ENCODE measurements around the gene NDUFS6.
A peak's percentile ranks its signal among the peaks of the same experiment; 100 is the strongest.

The NDUFS6 gene

DNA sequence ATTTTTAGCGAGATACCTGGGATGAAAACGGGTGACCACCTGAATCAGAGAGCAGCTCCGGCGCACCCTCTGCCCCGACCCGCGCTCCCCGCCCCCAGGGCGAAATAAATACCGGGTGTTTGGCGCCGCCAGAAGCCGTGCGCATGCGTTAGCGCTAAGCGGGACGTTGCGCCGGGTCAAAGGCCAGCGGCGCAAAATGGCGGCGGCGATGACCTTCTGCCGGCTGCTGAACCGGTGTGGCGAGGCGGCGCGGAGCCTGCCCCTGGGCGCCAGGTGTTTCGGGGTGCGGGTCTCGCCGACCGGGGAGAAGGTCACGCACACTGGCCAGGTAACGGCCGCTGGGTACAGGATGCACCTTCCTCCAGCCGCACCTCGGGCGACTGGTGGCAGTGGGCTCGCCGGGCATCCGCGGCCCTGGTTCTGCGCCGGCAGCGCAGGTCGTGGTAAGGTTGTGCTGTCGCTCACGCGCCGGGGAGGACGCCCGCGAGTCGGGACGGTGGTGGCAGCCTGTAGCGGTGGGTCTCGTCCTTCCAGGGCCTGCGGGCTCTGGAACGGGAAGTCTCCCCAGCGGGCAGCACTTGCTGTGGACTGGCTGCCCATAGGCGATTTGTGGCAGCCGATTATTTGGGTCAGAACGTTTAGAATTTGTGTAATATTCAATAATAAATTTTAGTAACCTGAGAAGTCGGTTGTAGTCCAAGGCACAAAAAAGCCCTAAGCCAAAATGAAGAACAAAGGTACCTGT, at the start of gene NDUFS6:
Gene NDUFS6 (plus strand): TSS at position 186 of the 745 bp plus-strand sequence. CDS start 11 bp downstream, at position 197.
- peak; percentile 46 to 76 for DNase-seq

DNA sequence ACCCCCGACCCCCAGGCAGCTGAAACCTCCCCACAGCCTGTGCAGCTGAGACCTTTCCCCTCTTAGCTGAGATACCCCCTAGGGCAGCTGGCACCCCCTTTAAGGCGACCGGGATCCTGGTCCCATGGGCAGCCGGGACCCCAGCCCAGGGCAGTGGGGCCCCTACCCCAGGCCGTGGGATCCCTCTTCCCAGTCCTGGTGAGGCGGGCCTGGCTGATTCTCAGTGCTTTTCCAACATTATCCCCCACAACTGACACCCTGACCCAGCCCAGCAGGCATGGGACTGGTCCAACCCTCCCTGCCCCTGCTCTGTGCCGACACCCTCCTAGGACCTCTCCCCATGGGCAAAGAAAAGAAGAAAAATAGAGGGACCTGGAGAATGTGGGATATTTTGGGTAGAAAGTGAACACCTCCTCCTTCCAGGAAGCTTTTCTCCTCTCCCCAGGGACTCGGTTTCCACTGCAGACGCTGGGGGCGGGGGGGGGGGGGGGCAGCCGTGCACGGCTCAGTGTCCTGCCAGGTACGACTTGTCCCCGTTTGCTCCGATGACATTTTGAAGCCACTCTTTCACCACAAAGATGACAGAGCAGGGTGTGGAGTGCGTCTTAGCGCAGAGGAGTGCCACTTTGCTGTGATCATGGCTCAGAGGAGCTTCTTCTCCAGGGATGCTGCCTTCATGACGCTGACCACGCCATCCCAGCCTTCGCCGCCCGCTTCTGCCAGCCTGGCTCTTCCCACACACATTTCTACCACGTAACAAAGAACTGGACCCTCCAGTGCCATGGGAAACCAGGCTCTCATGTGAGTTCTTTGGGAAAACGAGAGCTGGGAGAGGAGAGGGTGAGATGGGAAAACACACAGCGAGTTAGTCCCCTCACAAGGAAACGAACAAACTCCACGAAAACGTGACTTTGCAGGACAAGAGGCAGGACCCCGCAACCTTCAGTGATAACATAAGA, 49.1 kb upstream of the NDUFS6 start:
- no peak for DNase-seq

DNA sequence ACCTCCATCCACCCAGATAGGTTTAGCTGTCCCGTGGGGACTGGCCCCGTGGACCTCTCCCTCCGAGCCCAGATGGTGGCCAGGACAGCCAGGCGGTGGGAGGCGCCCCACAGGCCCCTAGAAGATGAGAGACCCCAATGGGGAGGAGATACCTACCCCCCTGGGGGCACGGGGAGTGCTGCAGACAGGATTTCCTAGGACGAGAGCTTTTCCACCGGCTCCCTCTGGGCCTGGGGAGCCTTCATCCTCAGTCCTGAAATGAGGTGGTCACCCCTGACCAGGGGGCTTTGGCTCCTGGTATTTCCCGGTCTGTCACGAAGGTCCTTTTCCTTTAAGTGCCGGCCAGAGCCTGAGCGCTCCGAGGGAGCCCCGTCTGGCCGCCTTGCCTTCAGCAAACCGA, 48.3 kb upstream of the NDUFS6 start:
- DNase-seq, result no peak

DNA sequence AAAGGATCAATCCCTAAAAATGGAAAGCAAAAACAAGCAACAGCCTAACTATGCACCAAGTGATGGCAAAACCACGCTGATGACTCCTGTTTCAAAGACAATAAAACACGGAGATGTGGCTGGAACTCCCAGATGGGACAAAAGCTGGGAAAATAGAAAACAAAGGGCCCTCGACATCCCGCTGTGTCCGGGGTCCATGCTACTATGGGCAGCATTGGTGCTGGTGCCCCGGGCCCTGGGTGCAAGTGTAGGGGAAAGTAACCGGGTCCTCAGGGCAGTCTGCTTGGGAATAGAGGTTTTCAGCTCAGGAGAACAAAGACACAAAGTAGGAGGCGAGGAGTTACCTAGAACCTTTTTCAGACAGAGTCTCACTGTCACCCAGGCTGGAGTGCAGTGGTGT, 47.7 kb upstream of the NDUFS6 start:
- no peak for DNase-seq

DNA sequence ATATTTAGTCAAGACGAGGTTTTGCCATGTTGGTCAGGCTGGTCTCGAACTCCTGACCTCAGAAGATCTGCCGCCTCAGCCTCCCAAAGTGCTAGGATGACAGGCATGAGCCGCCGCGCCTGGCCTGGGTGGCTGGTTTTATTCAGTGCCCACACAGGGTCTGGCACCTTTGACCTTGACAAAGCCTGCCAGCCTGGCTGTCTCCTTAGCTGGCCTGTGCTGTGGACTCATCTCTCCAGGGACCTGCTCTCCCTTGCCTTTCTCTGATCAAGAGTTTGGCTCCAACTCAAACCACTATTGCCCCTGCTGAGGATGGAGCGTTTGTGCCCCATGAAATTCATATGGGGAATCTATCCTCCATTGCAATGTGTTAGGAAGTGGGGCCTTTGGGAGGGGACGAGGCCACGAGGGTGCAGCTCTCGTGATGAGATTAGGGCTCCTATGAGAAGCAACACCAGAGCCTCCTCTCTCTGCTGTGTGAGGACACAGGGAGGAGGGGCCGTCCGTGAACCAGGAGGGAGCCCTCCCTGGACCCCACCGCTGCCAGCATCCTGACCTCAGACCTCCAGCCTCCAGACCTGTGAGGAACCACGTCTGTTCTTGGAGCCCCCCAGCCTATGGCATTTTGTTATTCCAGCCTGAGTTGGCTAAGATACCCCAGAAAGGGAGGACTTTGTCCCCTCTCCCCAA, 46.5 kb upstream of the NDUFS6 start:
- DNase-seq, result no peak

DNA sequence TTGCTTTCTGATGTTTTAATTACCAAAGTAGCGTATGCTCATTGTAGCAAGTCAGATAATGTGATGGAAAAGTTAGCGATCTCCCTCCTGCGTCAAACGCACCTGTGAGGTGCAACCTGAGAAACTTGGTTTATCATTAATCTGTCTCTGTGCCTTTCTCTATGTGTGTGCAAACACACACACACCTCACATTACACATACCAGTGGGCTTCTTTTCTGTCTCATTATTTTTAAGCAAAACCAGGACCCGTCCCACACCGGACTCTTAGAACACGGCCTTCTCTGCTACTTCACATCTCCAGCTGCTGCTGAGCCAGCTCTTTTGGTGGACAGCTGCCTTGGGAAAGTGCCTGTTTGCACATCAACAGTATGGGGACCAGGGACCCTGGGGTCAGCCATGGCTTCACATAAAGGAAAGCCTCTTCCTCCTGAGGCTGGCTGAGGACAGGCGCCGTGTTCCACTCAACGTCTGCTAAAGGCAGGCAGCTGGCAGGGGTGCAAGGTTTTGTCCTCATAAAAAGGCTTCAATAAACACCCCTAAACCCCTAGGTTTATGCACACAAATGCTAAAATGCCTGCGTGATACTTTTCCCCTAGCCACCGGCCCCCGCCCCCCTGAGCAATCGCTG, 45.8 kb upstream of the NDUFS6 start:
- no peak for DNase-seq

DNA sequence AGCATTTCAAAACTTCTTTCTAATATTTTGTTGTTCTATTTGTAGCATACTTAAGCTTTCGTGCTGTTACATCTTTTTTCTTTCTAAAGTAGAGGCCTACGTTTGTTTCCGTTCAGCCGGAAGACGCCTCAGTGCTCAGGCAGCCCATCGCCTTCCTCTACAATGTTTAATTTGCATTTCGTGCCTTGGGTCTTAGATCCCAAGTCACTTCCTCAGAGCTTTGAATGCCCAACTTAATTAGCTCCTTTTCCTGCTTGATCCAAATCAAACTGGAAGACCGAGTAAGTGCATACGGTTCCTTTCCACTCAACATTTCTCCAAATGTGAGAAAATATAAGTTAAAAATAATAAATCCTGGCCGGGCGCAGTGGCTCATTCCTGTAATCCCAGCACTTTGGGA, 44.7 kb upstream of the NDUFS6 start:
- DNase-seq, result no peak

DNA sequence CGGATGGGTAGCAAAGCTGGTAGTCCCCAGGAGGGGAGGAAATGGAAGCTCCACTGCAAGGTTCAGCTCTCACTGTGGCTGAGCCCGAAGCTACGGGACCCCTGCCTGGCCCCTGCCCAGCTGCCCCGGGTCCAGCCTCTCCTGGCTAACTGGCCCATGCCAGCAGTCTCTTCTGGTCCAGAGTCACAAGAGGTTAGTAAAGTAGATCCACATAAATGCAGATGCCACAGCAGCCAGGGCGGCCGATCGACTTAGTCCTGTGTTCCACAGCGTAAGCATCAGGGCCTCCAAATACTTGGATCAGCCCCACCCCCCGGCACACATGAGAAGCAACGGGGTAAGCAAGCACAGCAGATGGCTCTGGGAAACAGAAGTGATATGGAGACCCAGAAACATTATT, 43.7 kb upstream of the NDUFS6 start:
- DNase-seq, result no peak

DNA sequence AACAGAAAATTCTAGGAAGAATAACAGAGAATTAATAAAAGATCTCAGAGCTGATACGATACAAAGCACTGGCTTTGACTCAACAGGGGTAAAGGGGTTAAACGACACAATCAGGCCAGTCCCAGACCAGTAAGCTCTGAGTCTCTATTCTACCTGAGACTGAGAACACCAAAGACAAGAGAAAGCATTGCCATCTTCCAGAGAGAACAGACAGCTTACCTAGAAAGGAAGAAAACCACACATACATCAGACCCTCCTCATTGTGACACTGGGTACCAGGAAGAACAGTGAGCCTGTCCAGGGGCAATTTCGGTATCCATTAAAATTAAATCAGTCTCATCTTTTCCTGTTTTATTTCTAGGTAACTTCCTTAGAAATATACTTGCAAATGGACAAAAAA, 42.6 kb upstream of the NDUFS6 start:
- DNase-seq, result no peak

DNA sequence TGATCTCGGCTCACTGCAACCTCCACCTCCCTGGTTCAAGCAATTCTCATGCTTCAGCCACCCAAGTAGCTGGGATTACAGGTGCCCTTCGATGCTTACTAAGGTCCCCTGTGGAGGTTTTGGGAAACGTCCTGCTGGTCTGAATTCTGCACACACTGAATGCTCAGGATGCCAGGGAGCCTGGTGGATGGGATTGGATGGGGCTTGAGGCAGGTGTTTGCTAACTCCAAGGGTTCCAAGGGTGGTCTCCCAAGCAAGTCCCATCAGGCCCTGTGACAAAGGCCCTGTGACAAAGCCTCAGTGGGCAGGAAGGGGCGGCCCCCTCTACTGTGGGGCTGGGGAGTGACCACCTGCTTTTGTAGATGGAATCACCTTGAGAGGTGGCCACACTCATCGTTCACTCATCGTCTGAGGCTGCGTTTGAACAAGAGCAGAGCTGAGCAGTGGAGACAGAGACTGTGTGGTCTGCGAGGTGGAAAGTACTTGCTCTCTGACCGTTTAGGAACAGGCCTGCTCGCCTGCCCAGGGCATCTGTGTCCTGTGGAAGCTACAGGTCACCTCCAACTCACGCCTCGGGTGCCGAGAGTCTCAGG, 41.7 kb upstream of the NDUFS6 start:
- no peak for DNase-seq

DNA sequence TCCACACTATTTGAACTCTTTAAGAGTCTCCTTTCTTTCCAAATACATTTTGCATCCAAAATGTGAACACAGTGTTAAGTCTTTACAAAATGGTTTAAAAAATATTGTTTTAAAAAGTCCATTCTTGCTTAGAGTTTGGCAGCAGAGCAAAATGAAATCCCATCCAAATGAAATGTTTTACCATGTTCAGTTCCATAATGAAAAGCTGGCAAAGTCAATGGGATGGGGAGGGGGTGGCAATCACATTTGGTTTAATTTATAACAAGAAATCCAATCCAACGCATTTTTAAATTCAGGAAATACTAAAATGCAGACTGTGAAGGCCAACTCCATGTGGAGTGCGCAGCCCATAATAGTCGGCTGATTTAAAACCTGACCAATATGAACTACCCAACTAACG, 41.0 kb upstream of the NDUFS6 start:
- DNase-seq, result no peak

DNA sequence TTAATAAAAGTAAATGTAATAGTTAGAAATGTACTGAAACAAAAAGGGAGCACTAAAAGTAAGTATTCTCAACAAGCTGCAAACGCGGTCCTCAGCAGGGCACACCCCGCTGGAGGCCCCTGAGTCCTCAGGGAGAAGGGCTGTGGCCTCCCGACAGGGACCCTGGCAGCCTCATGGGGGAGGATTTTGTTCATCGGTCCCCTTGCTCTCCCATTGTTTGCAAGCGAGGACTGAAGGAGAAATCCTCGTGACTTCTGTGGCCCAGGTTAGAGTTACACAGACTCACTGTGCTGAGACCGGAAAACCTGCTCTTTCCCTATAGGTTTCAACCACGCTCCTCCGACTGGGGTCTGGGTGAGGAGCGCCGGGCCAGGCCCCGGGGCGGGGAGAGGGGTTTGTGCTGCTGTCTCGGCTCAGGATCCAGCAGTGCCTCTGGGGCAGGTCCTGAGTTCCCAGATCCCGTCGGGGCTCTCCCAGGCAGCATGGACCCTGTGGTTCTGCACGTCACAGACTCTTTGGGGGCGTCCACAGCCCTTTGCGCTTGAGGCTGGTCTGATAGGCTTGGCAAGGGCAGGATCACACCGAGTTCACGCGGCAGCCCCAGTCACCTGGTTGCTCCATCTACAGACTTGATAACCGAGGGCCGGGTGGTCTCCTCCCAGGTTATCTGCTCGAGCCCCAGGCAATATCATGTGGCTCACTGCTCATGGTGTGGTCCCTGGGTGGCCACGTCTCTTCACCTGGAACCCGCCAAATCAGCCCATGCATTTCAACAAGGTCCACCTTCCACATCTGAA, 40.4 kb upstream of the NDUFS6 start:
- no peak for DNase-seq

DNA sequence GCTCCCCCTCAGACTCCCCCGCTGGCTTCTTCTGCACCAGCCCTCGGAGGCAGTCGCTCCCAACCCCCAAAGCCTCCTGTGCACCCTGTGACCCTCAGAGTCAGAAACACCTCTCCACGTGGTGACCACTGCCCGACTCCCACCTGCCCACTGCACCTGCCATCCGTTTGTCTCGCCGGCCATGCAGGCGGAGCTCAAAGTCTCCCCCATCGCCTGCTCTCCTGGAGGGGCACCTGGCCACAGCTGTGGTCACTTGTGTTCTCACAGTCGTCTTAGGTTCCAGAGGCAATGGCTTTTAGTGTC, 39.8 kb upstream of the NDUFS6 start:
- DNase-seq, result no peak

DNA sequence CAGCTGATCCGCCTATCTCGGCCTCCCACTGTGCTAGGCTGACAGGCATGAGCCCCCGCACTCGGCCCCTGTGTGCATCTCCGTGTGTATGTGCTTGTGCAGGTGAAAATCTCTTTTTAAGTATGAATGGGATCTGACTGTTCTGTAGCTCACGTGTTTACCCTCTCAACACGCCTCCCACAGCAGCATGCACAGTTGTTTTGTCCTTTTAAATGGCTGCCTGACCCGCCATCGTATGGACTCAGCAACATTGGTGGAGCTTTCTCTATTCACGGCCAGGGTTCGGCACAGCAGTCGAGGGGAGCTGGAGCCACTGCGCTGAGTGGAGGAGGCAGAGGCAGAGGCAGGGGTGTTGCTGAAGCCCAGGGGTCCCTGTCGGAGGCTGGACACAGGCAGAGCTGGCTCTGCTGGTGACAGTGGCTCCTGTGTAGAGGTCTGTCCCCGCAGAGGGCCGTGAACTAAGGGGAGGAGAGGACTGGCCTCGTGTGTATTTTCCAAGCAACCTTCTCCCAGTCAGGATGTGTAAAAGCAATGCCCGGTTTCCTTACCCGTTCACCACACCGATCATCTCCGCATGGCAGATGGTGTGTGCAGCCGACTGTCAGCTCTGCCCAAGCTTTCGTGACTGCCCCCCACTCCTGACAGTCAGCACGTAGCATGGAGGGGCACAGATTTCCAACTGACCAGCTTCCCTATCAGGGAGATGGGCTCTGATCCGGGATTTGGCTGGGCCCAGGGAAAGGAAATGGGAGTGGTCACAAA, 38.9 kb upstream of the NDUFS6 start:
- DNase-seq, result no peak

DNA sequence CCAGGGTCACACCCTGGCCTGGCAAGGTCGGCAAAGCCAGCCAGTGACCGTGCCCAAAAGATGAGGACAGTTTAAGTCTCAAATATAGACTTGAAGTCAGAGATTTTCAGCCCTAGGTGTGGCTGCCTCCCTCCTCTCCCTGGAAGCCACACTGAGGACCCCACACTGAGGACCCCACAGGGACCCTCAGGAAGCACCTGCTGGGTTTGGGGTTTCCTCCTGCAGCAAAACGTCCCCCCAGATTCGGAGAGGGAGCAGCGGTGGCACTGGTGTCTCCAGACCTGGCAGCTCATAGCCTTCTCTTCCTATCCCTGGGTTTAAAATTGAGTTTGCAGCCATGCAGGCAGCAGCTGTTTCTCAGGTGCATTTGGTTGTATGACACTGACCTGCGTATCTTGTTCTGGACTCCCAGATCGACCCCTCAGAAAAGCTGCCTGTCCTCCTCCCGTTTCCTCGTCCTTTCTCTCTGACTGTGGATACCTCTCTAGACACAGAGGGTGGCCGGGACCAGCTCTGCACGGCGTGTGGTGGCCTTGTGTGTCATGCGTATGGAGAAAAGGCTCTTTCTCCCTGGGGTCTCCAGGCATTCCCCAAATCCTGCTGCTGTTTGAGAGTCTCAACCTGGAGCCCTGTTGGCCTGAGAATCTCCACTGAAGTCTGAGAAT, 38.2 kb upstream of the NDUFS6 start:
- no peak for DNase-seq

DNA sequence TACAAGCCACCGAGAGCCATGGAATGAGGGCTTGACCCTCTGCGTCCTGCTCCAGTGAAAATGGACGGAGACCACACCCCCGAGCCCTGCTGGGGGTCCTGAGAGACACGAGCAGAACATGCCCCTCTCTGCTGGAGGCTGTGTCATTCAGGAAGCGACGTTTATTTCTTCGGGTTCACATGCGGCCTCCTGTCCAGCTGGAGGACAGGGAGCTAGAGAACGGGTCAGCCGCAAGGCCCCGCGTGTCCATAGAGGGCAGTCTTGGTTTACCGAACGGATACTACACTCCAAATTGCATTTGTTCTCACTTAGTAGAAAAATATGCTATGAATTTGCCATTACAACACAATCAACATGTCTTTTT, 37.7 kb upstream of the NDUFS6 start:
- DNase-seq, result peak in 1 of 2 experiments; percentile 40

DNA sequence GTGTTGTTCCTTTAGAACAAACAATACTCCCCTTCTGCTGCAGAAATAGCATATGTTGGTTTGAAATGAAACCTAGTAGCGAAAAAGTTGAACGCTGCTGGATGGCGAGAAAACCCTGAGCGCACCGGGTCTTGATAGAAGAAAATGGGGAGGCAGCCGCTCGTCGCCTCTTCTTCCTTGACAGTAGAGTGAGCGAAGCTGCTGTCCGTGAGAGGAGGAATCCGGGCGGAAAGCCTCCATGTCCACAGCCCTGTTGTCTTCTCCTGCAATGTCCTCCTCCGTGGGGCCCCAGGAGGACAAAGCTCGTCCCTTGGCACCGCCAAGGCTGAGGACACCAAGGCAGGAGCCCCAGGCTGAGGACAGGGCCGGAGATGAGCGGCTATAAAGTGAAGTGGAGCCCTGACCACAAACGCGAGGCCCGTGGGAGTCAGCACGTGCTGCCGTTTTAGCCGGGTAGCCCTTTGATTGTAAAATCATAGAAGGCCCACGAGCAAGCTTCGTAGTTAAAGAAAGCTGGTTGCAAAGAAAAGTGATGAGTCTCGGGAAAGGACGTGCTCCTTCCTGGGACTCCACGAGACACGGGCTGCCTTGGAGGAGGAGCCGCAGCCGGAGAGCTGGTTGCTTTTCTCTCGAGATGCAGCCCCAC, 37.1 kb upstream of the NDUFS6 start:
- DNase-seq, result no peak

DNA sequence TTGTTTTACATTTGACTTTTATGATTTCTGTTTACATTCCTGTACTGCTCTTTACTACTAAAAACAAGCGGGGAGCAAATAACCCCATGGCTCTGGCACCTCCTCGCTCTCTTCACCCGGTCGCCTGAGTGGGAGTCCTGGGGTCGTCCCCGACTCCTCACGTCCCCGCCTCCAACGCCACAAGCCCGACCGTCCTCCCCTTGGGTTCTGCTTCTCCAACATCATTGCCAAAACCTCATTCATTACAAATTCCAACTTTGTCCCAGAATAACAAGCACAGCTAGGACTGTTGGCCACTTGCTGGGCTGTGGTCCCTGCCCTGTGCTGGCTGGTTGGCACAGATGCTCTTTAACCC, 36.6 kb upstream of the NDUFS6 start:
- no peak for DNase-seq

DNA sequence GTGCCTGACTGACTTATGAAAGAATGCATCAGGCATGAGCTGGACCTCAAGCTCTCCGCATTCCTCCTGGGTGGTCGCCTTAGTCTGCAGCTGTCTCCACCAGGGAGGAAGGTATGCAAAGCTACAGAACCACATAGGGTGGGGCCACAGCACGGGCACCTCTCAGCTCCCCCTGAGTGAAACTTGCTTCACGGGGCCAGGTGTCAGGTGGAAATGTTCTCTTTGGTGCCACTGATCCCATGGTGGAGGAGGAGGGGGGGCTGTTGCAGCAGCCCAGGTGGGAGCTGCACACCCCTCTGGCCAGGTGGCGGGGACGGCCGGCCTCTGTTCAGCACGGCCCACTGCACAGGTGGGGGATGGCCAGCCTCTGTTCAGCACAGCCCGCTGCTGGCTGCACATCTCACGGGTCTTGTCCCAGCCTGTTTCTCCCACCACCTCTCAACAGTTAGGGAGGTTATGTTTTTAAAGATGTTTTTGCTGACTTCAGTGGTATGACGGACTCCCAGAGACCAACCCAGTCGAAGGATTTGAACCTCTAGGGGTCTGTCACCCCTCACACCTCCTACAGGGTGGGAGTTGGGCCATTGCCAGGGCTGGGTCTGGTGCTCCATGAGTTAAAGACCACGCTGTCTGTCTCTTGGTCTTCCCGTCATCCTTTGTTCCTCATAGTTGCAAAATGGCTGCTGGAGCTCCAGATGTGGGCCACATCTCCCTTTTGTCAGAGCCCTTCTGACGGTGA, 35.9 kb upstream of the NDUFS6 start:
- no peak for DNase-seq

DNA sequence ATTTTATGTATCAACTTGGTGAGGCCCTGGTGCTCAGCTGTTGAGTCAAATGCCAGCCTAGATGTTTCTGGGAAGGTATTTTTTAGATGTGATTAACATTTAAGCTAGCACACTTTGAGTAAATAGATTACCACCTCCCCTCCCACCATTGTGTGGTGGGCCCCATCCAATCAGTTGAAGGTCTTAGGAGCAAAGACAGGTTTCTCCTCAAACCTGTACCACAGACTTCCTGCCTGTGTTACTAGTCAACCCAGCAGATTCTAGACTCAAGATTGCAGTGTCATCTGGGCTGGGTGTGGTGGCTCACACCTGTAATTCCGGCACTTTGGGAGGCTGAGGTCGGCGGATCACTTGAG, 35.3 kb upstream of the NDUFS6 start:
- DNase-seq, result no peak
